Coronary artery (tissue), 2 donors: Measurements from ENCODE around the gene PTMS.

Source experiments
- DNase-seq: peaks from one replicate; pipeline ENCODE4 v3.0.0-alpha.2; 2017; ENCODE audit warnings: low spot score
- H3K27ac ChIP-seq, 2 donors: fragments of 200-600 bp; sonication (generic); one replicate each; pipeline ENCODE4 v1.5.1; 2016 to 2019
- H3K4me3 ChIP-seq: fragments of 200-600 bp; sonication (generic); 2 replicates; pipeline ENCODE4 v1.5.1; 2016; ENCODE audit warnings: mild to moderate bottlenecking, moderate library complexity
- TF ChIP-seq, protein P1 (sequence below): fragments of 200-600 bp; sonication (generic); IDR thresholded peaks from one replicate; pipeline ENCODE4 v1.5.1; 2019; ENCODE audit warnings: antibody characterized with exemption

Gene PTMS

DNA sequence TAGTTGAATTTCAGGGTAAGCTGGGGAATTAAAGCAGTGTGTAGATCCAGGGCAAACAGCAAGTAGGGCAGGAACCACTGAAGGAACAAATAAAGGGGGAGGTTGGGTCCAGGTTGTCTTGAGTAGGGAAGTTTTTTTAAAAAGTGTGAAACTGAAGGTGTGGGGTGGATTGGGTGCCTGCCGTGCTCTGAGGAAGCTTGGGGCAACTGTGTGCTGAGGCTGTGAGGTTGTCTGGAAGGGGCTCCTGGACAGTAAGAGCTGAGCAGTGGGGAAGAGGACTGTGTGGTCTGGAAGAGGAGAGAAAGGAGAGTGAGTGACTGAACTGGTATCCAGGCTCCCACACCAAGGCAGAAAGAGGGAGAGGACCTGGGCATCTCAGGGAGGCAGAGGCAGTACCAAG lies 44.6 kb downstream of the PTMS start:
- Histone ChIP-seq H3K4me3 (no peak overlapping the region), H3K27ac (no peak overlapping the region)
- TF ChIP-seq, protein P1, sequence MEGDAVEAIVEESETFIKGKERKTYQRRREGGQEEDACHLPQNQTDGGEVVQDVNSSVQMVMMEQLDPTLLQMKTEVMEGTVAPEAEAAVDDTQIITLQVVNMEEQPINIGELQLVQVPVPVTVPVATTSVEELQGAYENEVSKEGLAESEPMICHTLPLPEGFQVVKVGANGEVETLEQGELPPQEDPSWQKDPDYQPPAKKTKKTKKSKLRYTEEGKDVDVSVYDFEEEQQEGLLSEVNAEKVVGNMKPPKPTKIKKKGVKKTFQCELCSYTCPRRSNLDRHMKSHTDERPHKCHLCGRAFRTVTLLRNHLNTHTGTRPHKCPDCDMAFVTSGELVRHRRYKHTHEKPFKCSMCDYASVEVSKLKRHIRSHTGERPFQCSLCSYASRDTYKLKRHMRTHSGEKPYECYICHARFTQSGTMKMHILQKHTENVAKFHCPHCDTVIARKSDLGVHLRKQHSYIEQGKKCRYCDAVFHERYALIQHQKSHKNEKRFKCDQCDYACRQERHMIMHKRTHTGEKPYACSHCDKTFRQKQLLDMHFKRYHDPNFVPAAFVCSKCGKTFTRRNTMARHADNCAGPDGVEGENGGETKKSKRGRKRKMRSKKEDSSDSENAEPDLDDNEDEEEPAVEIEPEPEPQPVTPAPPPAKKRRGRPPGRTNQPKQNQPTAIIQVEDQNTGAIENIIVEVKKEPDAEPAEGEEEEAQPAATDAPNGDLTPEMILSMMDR = no peak
- DNase-seq = no peak

DNA sequence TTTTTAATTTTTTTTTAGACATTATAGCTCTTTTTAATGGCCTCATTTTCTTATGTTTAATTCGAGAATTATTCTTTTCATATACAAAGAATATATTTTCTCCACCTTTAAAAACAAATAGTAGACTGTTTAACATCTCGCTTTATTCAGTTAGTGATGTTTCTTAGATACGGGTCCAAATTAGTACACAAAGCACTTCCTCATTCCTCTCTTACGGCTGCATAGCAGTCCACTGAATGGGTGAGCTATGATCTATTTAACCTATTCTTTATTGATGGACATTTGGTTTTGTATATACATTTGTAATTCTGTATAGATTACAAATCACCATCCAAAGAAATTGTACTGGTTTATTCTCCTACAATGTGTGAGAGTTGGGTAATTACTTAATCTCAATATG lies 47.2 kb downstream of the PTMS start:
- H3K27ac ChIP-seq = no peak overlapping the region
- DNase-seq = no peak
- TF ChIP-seq, protein P1 = no peak
- no peak overlapping the region for H3K4me3 ChIP-seq

DNA sequence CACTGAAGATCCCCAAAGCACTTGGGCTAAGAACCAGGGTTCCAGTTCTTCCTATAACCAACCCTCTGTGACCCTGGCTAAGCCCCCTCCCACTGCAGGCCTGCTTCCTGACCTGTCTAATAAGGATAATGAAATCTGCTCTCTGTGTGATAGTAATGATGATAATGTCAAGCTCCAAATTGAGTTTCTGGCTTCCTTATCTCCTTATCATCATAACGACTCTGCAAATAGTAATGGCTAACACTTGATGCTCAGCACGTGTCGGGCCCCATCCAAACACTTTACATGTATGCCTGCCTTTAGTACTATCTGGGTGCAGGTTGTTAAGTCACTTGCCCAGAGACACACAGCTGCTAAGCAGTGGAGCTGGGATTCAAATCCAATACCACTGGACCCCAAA lies 50.4 kb downstream of the PTMS start:
- no peak for DNase-seq
- H3K27ac ChIP-seq = no peak overlapping the region
- H3K4me3 ChIP-seq = no peak overlapping the region
- TF ChIP-seq, protein P1 = no peak

DNA sequence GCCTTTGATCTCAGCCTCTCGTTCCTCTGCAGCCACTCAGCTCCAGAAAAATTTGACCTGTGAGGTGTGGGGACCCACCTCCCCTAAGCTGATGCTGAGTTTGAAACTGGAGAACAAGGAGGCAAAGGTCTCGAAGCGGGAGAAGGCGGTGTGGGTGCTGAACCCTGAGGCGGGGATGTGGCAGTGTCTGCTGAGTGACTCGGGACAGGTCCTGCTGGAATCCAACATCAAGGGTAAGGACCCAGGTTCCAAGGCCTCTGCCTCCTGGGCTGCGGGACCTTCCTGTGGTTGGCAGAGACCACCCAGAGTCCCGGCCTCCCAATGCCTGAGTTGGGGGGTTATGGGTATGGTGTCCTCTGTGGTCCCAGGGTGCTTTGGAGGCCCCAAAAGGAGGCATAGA lies 50.9 kb downstream of the PTMS start:
- no peak overlapping the region for H3K4me3 ChIP-seq
- TF ChIP-seq, protein P1 = no peak
- DNase-seq = no peak
- H3K27ac ChIP-seq = no peak overlapping the region

DNA sequence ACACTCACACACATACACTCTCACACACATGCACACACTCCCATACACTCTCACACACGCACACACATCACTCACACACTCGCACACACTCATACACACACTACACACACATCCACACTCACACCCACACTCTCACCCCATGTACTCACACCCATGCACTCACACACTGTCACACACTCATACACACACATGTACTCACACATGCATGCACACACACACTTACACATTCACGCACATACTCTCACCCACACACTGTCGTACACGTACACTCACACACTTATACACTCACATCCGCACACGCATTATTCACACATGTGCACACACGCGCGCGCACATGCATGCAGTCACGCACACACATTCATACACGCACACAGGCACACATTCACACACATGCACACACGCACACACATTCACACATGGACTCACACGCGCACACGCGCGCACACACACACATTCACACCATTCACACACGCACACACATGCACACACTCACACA lies 51.5 kb downstream of the PTMS start:
- Histone ChIP-seq H3K4me3 (no peak overlapping the region), H3K27ac (no peak overlapping the region)
- TF ChIP-seq, protein P1 = no peak
- no peak for DNase-seq

DNA sequence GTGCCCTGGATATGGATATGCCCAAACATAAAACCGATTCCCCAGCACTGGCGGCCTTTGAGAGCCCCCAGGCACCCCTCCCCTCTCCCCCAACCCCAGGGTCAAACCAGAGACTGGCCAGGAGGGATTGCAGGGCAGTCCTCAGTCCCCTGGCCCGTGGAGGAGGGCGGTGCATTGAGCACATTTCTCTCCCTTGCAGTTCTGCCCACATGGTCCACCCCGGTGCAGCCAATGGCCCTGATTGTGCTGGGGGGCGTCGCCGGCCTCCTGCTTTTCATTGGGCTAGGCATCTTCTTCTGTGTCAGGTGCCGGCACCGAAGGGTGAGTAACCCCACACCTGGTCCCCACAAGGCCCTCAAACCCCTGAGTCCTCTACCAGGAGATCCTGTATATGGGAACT lies 52.1 kb downstream of the PTMS start:
- DNase-seq = no peak
- TF ChIP-seq, protein P1 = no peak
- H3K27ac ChIP-seq = no peak overlapping the region
- H3K4me3 ChIP-seq = no peak overlapping the region

DNA sequence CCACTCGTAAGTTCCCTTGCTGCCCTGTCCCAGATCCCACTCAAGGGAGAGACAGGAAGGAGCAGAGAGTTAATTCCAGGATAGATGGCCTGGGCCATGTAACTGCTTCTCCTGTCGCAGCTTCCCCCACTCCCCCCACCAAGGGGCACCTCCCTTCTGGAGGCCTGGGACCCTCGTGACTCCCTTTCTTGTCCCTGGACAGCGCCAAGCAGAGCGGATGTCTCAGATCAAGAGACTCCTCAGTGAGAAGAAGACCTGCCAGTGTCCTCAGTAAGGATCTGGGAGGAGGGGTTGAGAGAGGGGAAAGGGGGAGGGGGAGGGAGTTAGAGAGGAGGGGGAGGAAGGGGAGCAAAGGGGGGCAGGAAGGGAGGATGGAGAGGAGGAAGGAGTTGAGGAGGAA lies 52.5 kb downstream of the PTMS start:
- TF ChIP-seq, protein P1 = no peak
- DNase-seq = no peak
- H3K4me3 ChIP-seq = no peak overlapping the region
- H3K27ac ChIP-seq = no peak overlapping the region
